Lung (tissue), 12 donors: Measurements from ENCODE around the gene TSEN34. TPM values are rescaled to one million over a fixed set of nuclear protein-coding genes. Genes with fewer than 3 reads are reported as not detected.

Experiments
- ATAC-seq: fragments of 200-7000 bp; cut with Tn5 transposase; one replicate; pipeline ENCODE4 v1.9.1; 2020; ENCODE audit warnings: moderate number of reproducible peaks; ENCODE audit not compliant: insufficient read depth, low FRiP score
- DNase-seq, 3 donors: peaks; one replicate each; pipeline ENCODE4 v3.0.0-alpha.2; 2013 to 2017
- H3K27ac ChIP-seq, 2 donors: one replicate each; pipeline ENCODE4 v1.5.1; 2013; ENCODE audit warnings: mild to moderate bottlenecking in 2 of 2, moderate library complexity in 2 of 2, control low read depth in 1 of 2, inconsistent platforms in 1 of 2, low read depth in 1 of 2, low read length in 1 of 2
- H3K27me3 ChIP-seq, 3 donors: one replicate each; pipeline ENCODE4 v1.5.1; 2013; ENCODE audit warnings: low read length in 2 of 3; ENCODE audit not compliant: control insufficient read depth in 3 of 3, insufficient read depth in 3 of 3
- H3K36me3 ChIP-seq, 4 donors: one replicate each; pipeline ENCODE4 v1.5.1; 2013; ENCODE audit warnings: low read length in 4 of 4, mild to moderate bottlenecking in 1 of 4, moderate library complexity in 1 of 4; ENCODE audit not compliant: control insufficient read depth in 4 of 4, insufficient read depth in 4 of 4
- H3K4me1 ChIP-seq, 5 donors: one replicate each; pipeline ENCODE4 v1.5.1; 2013; ENCODE audit warnings: low read length in 5 of 5, mild to moderate bottlenecking in 2 of 5, moderate library complexity in 1 of 5; ENCODE audit not compliant: control insufficient read depth in 5 of 5, insufficient read depth in 5 of 5
- H3K4me3 ChIP-seq: one replicate; pipeline ENCODE4 v1.5.1; 2013; ENCODE audit warnings: mild to moderate bottlenecking, control low read depth, moderate library complexity
- H3K9ac ChIP-seq, 2 donors: one replicate each; pipeline ENCODE4 v1.5.1; 2013; ENCODE audit warnings: low read length in 2 of 2, control low read depth in 1 of 2; ENCODE audit not compliant: insufficient read depth in 1 of 2
- H3K9me3 ChIP-seq, 4 donors: one replicate each; pipeline ENCODE4 v1.5.1; 2013; ENCODE audit warnings: low read length in 3 of 4, mild to moderate bottlenecking in 1 of 4, moderate library complexity in 1 of 4; ENCODE audit not compliant: control insufficient read depth in 4 of 4, insufficient read depth in 3 of 4
- CTCF ChIP-seq: IDR thresholded peaks from 2 replicates; pipeline ENCODE4 v1.5.1; 2012; ENCODE audit warnings: mild to moderate bottlenecking; ENCODE audit errors: control extremely low read depth, extremely low read depth
- WGBS, 2 donors: extraction: QIAGEN DNeasy Blood & Tissue Kit; methylation state at CpG; one replicate each; pipeline ENCODE4 v1.1.7; 2013; 5-methylcytosine and 5-hydroxymethylcytosine counted together
- polyA plus RNA-seq, 2 donors: library from polyadenylated mRNA; stranded (reverse); fragments of 200-250 nt; gene quantifications; one replicate each; pipeline ENCODE4 v1.2.1, GENCODE V29; 2013
- total RNA-seq, 2 donors: library from RNA; depleted of rRNA in 1 of 2; stranded (reverse); fragments of >200 nt in 1 of 2; gene quantifications; one replicate each; pipeline ENCODE4 v1.2.1, GENCODE V29; 2014 to 2021
- donor health status: control.
- donor health status: control.
- donor health status: Bipolar disorder and iron deficiency.
- donor health status: healthy.
- donor health status: DM: yes; HTN: yes; CAD: no.

Gene TSEN34
- total and polyA plus RNA-seq, 4 donors: 38.0 to 102 (median 55.2) TPM

DNA sequence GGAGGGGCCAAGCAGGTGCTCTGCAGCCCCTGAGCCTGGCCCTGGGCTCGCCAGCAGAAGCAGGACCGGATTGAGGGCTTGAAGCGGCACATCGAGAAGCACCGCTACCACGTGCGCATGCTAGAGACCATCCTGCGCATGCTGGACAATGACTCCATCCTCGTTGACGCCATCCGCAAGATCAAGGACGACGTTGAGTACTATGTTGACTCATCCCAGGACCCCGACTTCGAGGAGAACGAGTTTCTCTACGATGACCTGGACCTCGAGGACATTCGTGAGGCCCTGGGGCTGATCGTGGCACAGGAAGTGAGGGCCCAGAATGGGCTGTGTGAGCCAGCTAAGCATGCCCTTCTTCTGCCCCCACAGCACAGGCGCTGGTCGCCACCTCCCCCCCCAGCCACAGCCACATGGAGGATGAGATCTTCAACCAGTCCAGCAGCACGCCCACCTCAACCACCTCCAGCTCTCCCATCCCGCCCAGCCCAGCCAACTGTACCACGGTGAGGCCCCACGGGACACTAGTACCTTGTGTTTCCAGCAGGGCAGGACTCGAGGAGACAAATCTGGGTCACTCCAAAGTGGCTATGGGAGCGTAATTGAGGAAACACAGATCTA lies 45.5 kb upstream of the TSEN34 start:
- Histone ChIP-seq H3K4me1 (peaks cover 0 to 1% (median 0%) of the 10 kb centered on the region in 5 donors), H3K4me3 (no peak overlapping the region), H3K9me3 (no peaks in the 10 kb centered on the region), H3K27me3 (no peaks in the 10 kb centered on the region), H3K27ac (no peak overlapping the region), H3K36me3 (peaks cover 16 to 83% (median 52%) of the 10 kb centered on the region in 4 donors), H3K9ac (no peak overlapping the region)
- 92 to 95% methylated on average over 28 of the region's 28 CpGs for WGBS, 2 donors
- no peak for ATAC-seq
- no peak for TF ChIP-seq CTCF
- no peak for DNase-seq

- H3K4me3 ChIP-seq: no peak overlapping the region
- TF ChIP-seq CTCF: no peak
- H3K4me1 ChIP-seq: no peaks in the 10 kb centered on the region
- H3K27me3 ChIP-seq: no peaks in the 10 kb centered on the region
- WGBS, 2 donors: 74 to 100% methylated on average over 3 of the region's 3 CpGs
- DNase-seq: no peak
- no peak for ATAC-seq
- H3K9me3 ChIP-seq: no peaks in the 10 kb centered on the region
- no peak overlapping the region for H3K9ac ChIP-seq
- peaks cover 16 to 94% (median 63%) of the 10 kb centered on the region in 4 donors for H3K36me3 ChIP-seq
- H3K27ac ChIP-seq: no peak overlapping the region
Observed at GRCh38 chr19:54147676-54148075, 43.4 kb upstream of the TSEN34 start.

DNA sequence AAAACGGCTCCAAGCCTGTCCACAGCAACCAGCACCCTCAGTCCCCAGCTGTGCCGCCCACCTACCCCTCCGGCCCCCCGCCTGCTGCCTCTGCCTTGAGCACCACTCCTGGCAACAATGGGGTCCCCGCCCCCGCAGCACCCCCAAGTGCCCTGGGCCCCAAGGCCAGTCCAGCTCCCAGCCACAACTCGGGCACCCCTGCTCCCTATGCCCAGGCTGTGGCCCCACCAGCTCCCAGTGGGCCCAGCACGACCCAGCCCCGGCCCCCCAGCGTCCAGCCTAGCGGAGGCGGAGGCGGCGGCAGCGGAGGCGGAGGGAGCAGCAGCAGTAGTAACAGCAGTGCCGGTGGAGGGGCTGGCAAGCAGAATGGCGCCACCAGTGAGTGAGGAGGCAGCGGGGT lies 43.0 kb upstream of the TSEN34 start:
- H3K27ac ChIP-seq: no peak overlapping the region
- peaks cover 13 to 94% (median 59%) of the 10 kb centered on the region in 4 donors for H3K36me3 ChIP-seq
- ATAC-seq: no peak
- no peak overlapping the region for H3K9ac ChIP-seq
- H3K27me3 ChIP-seq: no peaks in the 10 kb centered on the region
- H3K9me3 ChIP-seq: no peaks in the 10 kb centered on the region
- 92 to 93% methylated on average over 18 to 19 of the region's 19 CpGs for WGBS, 2 donors
- no peak for DNase-seq
- H3K4me3 ChIP-seq: no peak overlapping the region
- no peaks in the 10 kb centered on the region for H3K4me1 ChIP-seq
- no peak for TF ChIP-seq CTCF
